A549 treated with CpdA at 1 μM for 4 hours (cell line): ENCODE measurements around the gene FGFR1OP2. TPM values are rescaled to one million over a fixed set of nuclear protein-coding genes. Genes with fewer than 3 reads are reported as not detected.

ENCODE experiments used
- total RNA-seq: library from RNA; stranded (reverse); fragments of 200-300 nt; extraction: Qiagen RNA extraction; gene quantifications from 5 replicates; pipeline ENCODE4 v1.2.3, GENCODE V29; 2022; ENCODE audit warnings: low read depth

The FGFR1OP2 gene
- total RNA-seq = 28.0 to 35.8 TPM (median 28.8 TPM) in 5 replicates

GRCh38 chr12:26937863-26938700, at the start of gene FGFR1OP2, which contains the start of gene INTS13:
FGFR1OP2 (plus strand) TSS chr12:26938470; CDS start chr12:26954159, 15,689 bp downstream.
INTS13 (minus strand) TSS chr12:26937981; CDS start chr12:26936803, 1,178 bp downstream.

GRCh38 chr12:27014085-27014858, 76.0 kb downstream of the FGFR1OP2 start, which contains the start of gene TM7SF3:
TM7SF3 (minus strand) TSS chr12:27014384; CDS start chr12:27014168, 216 bp downstream.

Other genes starting within 250 kb of the FGFR1OP2 start
- gene ITPR2, start 105.3 kb upstream of the FGFR1OP2 start, total RNA-seq = 2.0 to 2.7 TPM (median 2.4 TPM) in 5 replicates
- 27.3 to 36.6 TPM (median 28.3 TPM) in 5 replicates for gene INTS13, start 489 bp upstream of the FGFR1OP2 start, total RNA-seq
- gene TM7SF3, start 75.9 kb downstream of the FGFR1OP2 start, total RNA-seq = 64.9 to 82.2 TPM (median 75.9 TPM) in 5 replicates
- gene MED21, start 84.1 kb downstream of the FGFR1OP2 start, total RNA-seq = 25.3 to 33.5 TPM (median 31.7 TPM) in 5 replicates
- not detected in 5 replicates for gene C12orf71, start 144.1 kb downstream of the FGFR1OP2 start, total RNA-seq